ENCODE measurements around the gene KLHDC8A.

- TF ChIP-seq EZH2 (IDR thresholded peaks at IDR 0.05) (no peak), FOSL1 (IDR thresholded peaks at IDR 0.05; ENCODE audit: low read depth) (no peak), POLR2AphosphoS5 (IDR thresholded peaks at IDR 0.05; ENCODE audit: low read depth, low read length) (no peak), POLR2A (IDR thresholded peaks at IDR 0.05; ENCODE audit: borderline replicate concordance, extremely low read depth, insufficient read depth, insufficient read length) (no peak), CTCF (IDR thresholded peaks at IDR 0.05 in 2 of 3, conservative IDR thresholded peaks at IDR 0.05 in 1 of 3; ENCODE audit: borderline replicate concordance in 1 of 3, insufficient read depth in 1 of 3, low read depth in 2 of 3, low read length in 2 of 3) (no peak), JUND (IDR thresholded peaks at IDR 0.05) (no peak), RAD21 (IDR thresholded peaks at IDR 0.05; ENCODE audit: low read depth) (no peak), SIN3A (IDR thresholded peaks at IDR 0.05; ENCODE audit: low read depth) (no peak), YY1 (IDR thresholded peaks at IDR 0.05; ENCODE audit: extremely low read depth, insufficient replicate concordance, low read depth, low read length) (no peak), MAX (IDR thresholded peaks at IDR 0.05) (no peak), SP1 (IDR thresholded peaks at IDR 0.05; ENCODE audit: low read depth) (no peak)
Measured at GRCh38 chr1:205381305-205381704, 24.6 kb upstream of the KLHDC8A start.
